HG02588 (cell line): ENCODE measurements around the gene SHFL.

ENCODE experiments used
- ATAC-seq: cut with Tn5 transposase; IDR thresholded peaks from one replicate; pipeline ENCODE4 v1.9.1; 2021; ENCODE audit warnings: mild to moderate bottlenecking, moderate library complexity; ENCODE audit not compliant: unreplicated experiment

The SHFL gene

GRCh38 chr19:10085641-10086590 lies at the start of gene SHFL:
TSS of gene SHFL (plus strand) at chr19:10086317. CDS start at chr19:10086428, 111 bp downstream.
- peak; percentile 87 for ATAC-seq

GRCh38 chr19:10036601-10037071 lies 49.5 kb upstream of the SHFL start:
- ATAC-seq, result no peak

GRCh38 chr19:10037367-10037766 lies 48.8 kb upstream of the SHFL start:
- no peak for ATAC-seq

GRCh38 chr19:10037809-10038208 lies 48.3 kb upstream of the SHFL start:
- ATAC-seq, result no peak

GRCh38 chr19:10043286-10043927 lies 42.7 kb upstream of the SHFL start:
- ATAC-seq, result no peak

GRCh38 chr19:10044390-10044789 lies 41.7 kb upstream of the SHFL start:
- no peak for ATAC-seq

- no peak for ATAC-seq
Measured at GRCh38 chr19:10045371-10045770, 40.7 kb upstream of the SHFL start.

- ATAC-seq, result no peak
Measured at GRCh38 chr19:10049626-10050025, 36.5 kb upstream of the SHFL start.

- no peak for ATAC-seq
Measured at GRCh38 chr19:10052602-10053360, 33.3 kb upstream of the SHFL start.

GRCh38 chr19:10061717-10062310 lies 24.3 kb upstream of the SHFL start:
- ATAC-seq, result no peak

- no peak for ATAC-seq
Measured at GRCh38 chr19:10068205-10068604, 17.9 kb upstream of the SHFL start.

GRCh38 chr19:10069046-10069445 lies 17.1 kb upstream of the SHFL start:
- ATAC-seq, result no peak

GRCh38 chr19:10070730-10071446 lies 15.2 kb upstream of the SHFL start:
- ATAC-seq, result no peak

- ATAC-seq, result no peak
Measured at GRCh38 chr19:10074153-10074552, 12.0 kb upstream of the SHFL start.

GRCh38 chr19:10076535-10076934 lies 9.6 kb upstream of the SHFL start:
- no peak for ATAC-seq

GRCh38 chr19:10078329-10078728 lies 7.8 kb upstream of the SHFL start:
- ATAC-seq, result no peak

GRCh38 chr19:10079031-10079453 lies 7.1 kb upstream of the SHFL start:
- ATAC-seq, result no peak

GRCh38 chr19:10083911-10084310 lies 2.2 kb upstream of the SHFL start:
- no peak for ATAC-seq

GRCh38 chr19:10084803-10085202 lies 1.3 kb upstream of the SHFL start:
- ATAC-seq, result no peak

GRCh38 chr19:10086591-10087192 lies 575 bp downstream of the SHFL start:
- ATAC-seq, result no peak
